Measurements from ENCODE around the gene NTM. TPM values are rescaled to one million over a fixed set of nuclear protein-coding genes. Genes with fewer than 3 reads are reported as not detected.

NTM gene
- total RNA-seq, 2 donors from 2014 or later = 1.7 to 3.6 TPM

DNA sequence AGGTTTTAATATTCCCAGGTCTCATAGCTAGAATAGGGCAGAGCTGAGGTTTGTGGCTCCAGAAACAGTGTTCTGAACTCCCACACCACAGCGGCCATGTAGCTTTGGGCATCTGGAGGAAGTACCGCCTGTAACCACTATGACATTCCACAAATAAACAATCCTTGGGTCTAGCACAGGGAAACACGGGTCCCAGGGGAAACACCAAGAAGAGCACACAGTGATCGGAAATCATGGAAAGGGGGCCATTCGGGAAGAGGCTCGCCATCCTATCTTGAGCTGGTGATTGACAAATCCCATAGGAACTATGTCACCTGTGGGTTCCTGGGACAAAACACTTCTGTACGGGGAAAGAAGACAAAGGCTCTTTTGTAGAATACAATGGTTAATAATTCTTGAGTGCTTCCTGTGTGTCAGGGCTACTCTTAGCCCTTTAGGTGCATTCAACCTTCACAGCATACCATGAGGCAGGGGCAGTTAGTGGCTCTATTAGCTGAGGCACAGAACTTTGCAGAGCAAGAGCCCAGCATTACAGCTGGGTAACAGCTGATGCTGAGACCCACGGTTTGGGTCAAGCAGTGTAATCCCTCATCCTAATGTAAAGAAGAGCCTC, 514.2 kb downstream of the NTM start:
- peak; percentile 25 for TF ChIP-seq CTCF (conservative IDR thresholded peaks at IDR 0.05)
- Histone ChIP-seq H3K4me3 (ENCODE audit: low read length) (no peak overlapping the region), H3K4me1 (ENCODE audit: control insufficient read depth, insufficient read depth, low read length) (peaks cover 4% of the 10 kb centered on the region), H3K36me3 (ENCODE audit: control insufficient read depth, insufficient read depth, low read length) (no peaks in the 10 kb centered on the region), H3K27ac (ENCODE audit: low read depth, low read length) (no peak overlapping the region), H3K27me3 (ENCODE audit: control insufficient read depth, insufficient read depth, low read length, poor library complexity, severe bottlenecking) (peaks cover 51% of the 10 kb centered on the region), H3K9ac (ENCODE audit: extremely low read depth, low read length, poor library complexity, severe bottlenecking) (no peak overlapping the region), H3K9me3 (ENCODE audit: control insufficient read depth, low read length) (no peaks in the 10 kb centered on the region)
- no peaks in the 10 kb centered on the region for H3K36me3 Mint-ChIP-seq (ENCODE audit: low read depth)
- H3K4me1 Mint-ChIP-seq = peaks cover 11% of the 10 kb centered on the region
- no peaks in the 10 kb centered on the region for H3K9me3 Mint-ChIP-seq
- no peak overlapping the region for H3K4me3 Mint-ChIP-seq
- WGBS, 2 experiments (ENCODE audit: insufficient coverage in 1 of 2, insufficient read length in 1 of 2) = 91 to 92% methylated on average over 5 to 8 of the region's 8 CpGs
- no peak overlapping the region for H3K27ac Mint-ChIP-seq
- peaks cover 58% of the 10 kb centered on the region for H3K27me3 Mint-ChIP-seq (ENCODE audit: insufficient read depth)
- DNase-seq = no peak

DNA sequence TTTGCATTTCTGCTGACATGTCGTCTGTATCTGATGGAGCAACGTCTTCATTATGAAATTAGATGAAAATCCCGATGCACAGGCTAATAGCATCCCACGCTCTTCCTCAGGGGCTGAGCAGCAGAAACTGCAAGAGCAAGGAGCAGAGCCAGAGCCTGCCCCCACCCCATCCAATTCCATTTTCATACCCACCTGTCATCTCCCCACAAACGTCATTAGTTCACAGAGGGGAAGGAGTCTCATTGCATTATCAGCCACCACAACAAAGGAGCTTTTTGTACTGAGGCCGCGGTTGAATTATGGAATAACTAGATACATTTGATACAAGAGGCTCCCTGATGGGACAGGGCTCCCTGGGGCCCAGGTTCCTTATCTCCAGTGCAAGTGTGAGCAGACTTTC, 515.0 kb downstream of the NTM start:
- no peaks in the 10 kb centered on the region for H3K36me3 Mint-ChIP-seq (ENCODE audit: low read depth)
- H3K9me3 Mint-ChIP-seq = no peaks in the 10 kb centered on the region
- Histone ChIP-seq H3K4me3 (ENCODE audit: low read length) (no peak overlapping the region), H3K9ac (ENCODE audit: extremely low read depth, low read length, poor library complexity, severe bottlenecking) (no peak overlapping the region), H3K9me3 (ENCODE audit: control insufficient read depth, low read length) (no peaks in the 10 kb centered on the region), H3K27me3 (ENCODE audit: control insufficient read depth, insufficient read depth, low read length, poor library complexity, severe bottlenecking) (peaks cover 51% of the 10 kb centered on the region), H3K36me3 (ENCODE audit: control insufficient read depth, insufficient read depth, low read length) (no peaks in the 10 kb centered on the region), H3K27ac (ENCODE audit: low read depth, low read length) (no peak overlapping the region), H3K4me1 (ENCODE audit: control insufficient read depth, insufficient read depth, low read length) (peaks cover 3% of the 10 kb centered on the region)
- WGBS, 2 experiments (ENCODE audit: insufficient coverage in 1 of 2, insufficient read length in 1 of 2) = 92 to 100% methylated on average over 3 to 7 of the region's 7 CpGs
- no peak overlapping the region for H3K4me3 Mint-ChIP-seq
- H3K27me3 Mint-ChIP-seq (ENCODE audit: insufficient read depth) = peaks cover 52% of the 10 kb centered on the region
- TF ChIP-seq CTCF (conservative IDR thresholded peaks at IDR 0.05) = no peak
- DNase-seq = no peak
- peaks cover 3% of the 10 kb centered on the region for H3K4me1 Mint-ChIP-seq
- H3K27ac Mint-ChIP-seq = no peak overlapping the region

DNA sequence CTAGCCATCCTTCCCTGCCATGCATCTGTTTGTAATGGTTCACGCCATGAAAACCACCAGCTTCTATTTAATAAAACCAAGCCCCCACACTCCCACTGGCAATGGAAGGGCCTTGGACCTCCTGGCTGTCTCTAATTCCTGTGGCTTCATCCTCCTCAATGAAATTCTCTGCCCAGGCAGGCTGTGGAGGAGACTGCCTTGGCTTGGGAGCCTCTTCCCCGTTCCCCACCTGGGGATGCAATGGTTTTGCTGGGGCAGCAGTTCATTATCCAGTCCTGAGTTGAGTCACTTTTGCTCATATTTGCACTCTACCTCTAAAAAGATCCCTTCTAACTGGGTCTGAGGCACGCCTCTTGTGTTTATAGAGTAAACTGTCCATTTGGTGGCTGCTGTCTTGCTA, 515.8 kb downstream of the NTM start:
- Histone ChIP-seq H3K36me3 (ENCODE audit: control insufficient read depth, insufficient read depth, low read length) (no peaks in the 10 kb centered on the region), H3K27me3 (ENCODE audit: control insufficient read depth, insufficient read depth, low read length, poor library complexity, severe bottlenecking) (peaks cover 45% of the 10 kb centered on the region), H3K27ac (ENCODE audit: low read depth, low read length) (no peak overlapping the region), H3K4me1 (ENCODE audit: control insufficient read depth, insufficient read depth, low read length) (peaks cover 3% of the 10 kb centered on the region), H3K9ac (ENCODE audit: extremely low read depth, low read length, poor library complexity, severe bottlenecking) (no peak overlapping the region), H3K4me3 (ENCODE audit: low read length) (no peak overlapping the region), H3K9me3 (ENCODE audit: control insufficient read depth, low read length) (no peaks in the 10 kb centered on the region)
- DNase-seq = no peak
- peaks cover 48% of the 10 kb centered on the region for H3K27me3 Mint-ChIP-seq (ENCODE audit: insufficient read depth)
- 93 to 100% methylated on average over 2 to 3 of the region's 3 CpGs for WGBS, 2 experiments (ENCODE audit: insufficient coverage in 1 of 2, insufficient read length in 1 of 2)
- H3K4me3 Mint-ChIP-seq = no peak overlapping the region
- TF ChIP-seq CTCF (conservative IDR thresholded peaks at IDR 0.05) = no peak
- H3K4me1 Mint-ChIP-seq = no peaks in the 10 kb centered on the region
- no peak overlapping the region for H3K27ac Mint-ChIP-seq
- H3K9me3 Mint-ChIP-seq = no peaks in the 10 kb centered on the region
- H3K36me3 Mint-ChIP-seq (ENCODE audit: low read depth) = no peaks in the 10 kb centered on the region
